SW480 (cell line): ENCODE results near the gene KBTBD8.

Experiments
- DNase-seq: peaks from one replicate; pipeline ENCODE4 v3.0.0-alpha.2; 2016; ENCODE audit warnings: low spot score

Gene KBTBD8

GRCh38 chr3:67037615-67038014 lies 39.5 kb downstream of the KBTBD8 start:
- DNase-seq = no peak

GRCh38 chr3:67044295-67044694 lies 46.2 kb downstream of the KBTBD8 start:
- no peak for DNase-seq

GRCh38 chr3:67044955-67045354 lies 46.8 kb downstream of the KBTBD8 start:
- no peak for DNase-seq

GRCh38 chr3:67045711-67046465 lies 47.8 kb downstream of the KBTBD8 start:
- DNase-seq = no peak

- no peak for DNase-seq
Measured at GRCh38 chr3:67047051-67047450, 48.9 kb downstream of the KBTBD8 start.

GRCh38 chr3:67048067-67048714 lies 50.1 kb downstream of the KBTBD8 start:
- no peak for DNase-seq

GRCh38 chr3:67048715-67049074 lies 50.6 kb downstream of the KBTBD8 start:
- DNase-seq = no peak

- DNase-seq = no peak
Measured at GRCh38 chr3:67059443-67059842, 61.3 kb downstream of the KBTBD8 start.
